C4-2B (cell line): ENCODE data around the gene WWC1.

Experiments
- CTCF ChIP-seq: fragments of 450-650 bp; conservative IDR thresholded peaks from 2 replicates; pipeline ENCODE4 v1.5.1; 2017; ENCODE audit warnings: mild to moderate bottlenecking
- ZFX ChIP-seq: fragments of 450-650 bp; IDR thresholded peaks from 2 replicates; pipeline ENCODE4 v1.6.1; 2017

- TF ChIP-seq ZFX: no peak
- TF ChIP-seq CTCF: no peak
Measured at GRCh38 chr5:168468836-168469235, 177.4 kb downstream of the WWC1 start.
